SK-N-SH (cell line): ENCODE data around the gene GFY. TPM values are rescaled to one million over a fixed set of nuclear protein-coding genes. Genes with fewer than 3 reads are reported as not detected.

Experiments
- CTCF ChIA-PET: fragments of 300-600, 350-600 bp; formaldehyde crosslinking; extraction: SDS; loops from one replicate; lab custom pipeline; 2021; lab: Yijun Ruan, JAX
- POLR2A ChIA-PET: fragments of 350-600 bp; sonication (Branson Sonifier 250); formaldehyde crosslinking; extraction: SDS; loops from one replicate; lab custom pipeline; 2020; ENCODE audit warnings: antibody characterized with exemption, inconsistent platforms; lab: Yijun Ruan, JAX
- DNase-seq: peaks from one replicate; pipeline ENCODE4 v3.0.0; 2012
- H2AFZ ChIP-seq: fragments of 200-600 bp; sonication (generic); 2 replicates; pipeline ENCODE4 v1.8.1; 2016; ENCODE audit warnings: antibody characterized with exemption, mild to moderate bottlenecking, low read depth
- H3F3A ChIP-seq: fragments of 200-600 bp; sonication (generic); replicated peaks from 2 replicates; pipeline ENCODE3; 2016; ENCODE audit warnings: antibody characterized with exemption, mild to moderate bottlenecking; ENCODE audit not compliant: insufficient read depth
- H3K27ac ChIP-seq, 2 experiments: fragments of 200-500 bp in 1 of 2; fragments of 200-600 bp in 1 of 2; sonication (Bioruptor generic) in 1 of 2; sonication (generic), shearing (Covaris generic) in 1 of 2; 2 replicates each; pipeline versions ENCODE4 v1.5.1 to v1.6.1; 2014 to 2016; ENCODE audit warnings: low read depth in 2 of 2, inconsistent platforms in 1 of 2, low read length in 1 of 2, mild to moderate bottlenecking in 1 of 2, mixed read lengths in 1 of 2
- H3K27me3 ChIP-seq: fragments of 200-600 bp; sonication (generic), shearing (Covaris generic); 2 replicates; pipeline ENCODE4 v1.6.1; 2016; ENCODE audit warnings: mixed run types; ENCODE audit not compliant: insufficient read depth
- H3K36me3 ChIP-seq, 2 experiments: fragments of 200-500 bp in 1 of 2; fragments of 200-600 bp in 1 of 2; sonication (Bioruptor generic) in 1 of 2; sonication (generic) in 1 of 2; replicated peaks in 1 of 2; 2 replicates each; pipeline versions ENCODE3 to v1.5.1; 2014 to 2016; ENCODE audit warnings: low read length in 1 of 2, mild to moderate bottlenecking in 1 of 2; ENCODE audit not compliant: insufficient read depth in 2 of 2, control insufficient read depth in 1 of 2
- H3K4me1 ChIP-seq, 2 experiments: fragments of 200-500 bp in 1 of 2; fragments of 200-600 bp in 1 of 2; sonication (Bioruptor generic) in 1 of 2; sonication (generic), shearing (Covaris generic) in 1 of 2; 2 replicates each; pipeline versions ENCODE4 v1.5.1 to v1.6.1; 2014 to 2016; ENCODE audit warnings: low read depth in 1 of 2, low read length in 1 of 2, mixed run types in 1 of 2; ENCODE audit not compliant: insufficient read depth in 2 of 2, control insufficient read depth in 1 of 2
- H3K4me2 ChIP-seq: fragments of 200-600 bp; sonication (generic), shearing (Covaris generic); 2 replicates; pipeline ENCODE4 v1.6.1; 2017; ENCODE audit warnings: mixed run types
- H3K4me3 ChIP-seq, 2 experiments: fragments of 200-500 bp in 1 of 2; fragments of 200-600 bp in 1 of 2; sonication (Bioruptor generic) in 1 of 2; sonication (generic), shearing (Covaris generic) in 1 of 2; 2 replicates each; pipeline versions ENCODE4 v1.5.1 to v1.8.1; 2014 to 2016; ENCODE audit warnings: low read depth in 2 of 2, inconsistent platforms in 1 of 2, low read length in 1 of 2, mild to moderate bottlenecking in 1 of 2, mixed read lengths in 1 of 2, moderate library complexity in 1 of 2
- H3K79me2 ChIP-seq: fragments of 200-600 bp; sonication (generic); 2 replicates; pipeline ENCODE4 v1.8.1; 2017; ENCODE audit warnings: mild to moderate bottlenecking; ENCODE audit not compliant: insufficient read depth
- H3K9ac ChIP-seq: fragments of 200-600 bp; sonication (generic); 2 replicates; pipeline ENCODE4 v1.6.1; 2017; ENCODE audit warnings: mixed run types
- H3K9me2 ChIP-seq: fragments of 200-600 bp; sonication (generic); 2 replicates; pipeline ENCODE4 v1.6.1; 2017; ENCODE audit warnings: mixed run types
- H3K9me3 ChIP-seq: fragments of 200-600 bp; sonication (generic); 2 replicates; pipeline ENCODE4 v1.6.1; 2017; ENCODE audit warnings: mixed run types, mild to moderate bottlenecking, moderate library complexity
- H4K20me1 ChIP-seq: fragments of 200-600 bp; sonication (generic); 2 replicates; pipeline ENCODE4 v1.6.1; 2017; ENCODE audit warnings: mild to moderate bottlenecking, mixed run types; ENCODE audit not compliant: insufficient read depth
- EZH2phosphoT487 ChIP-seq: fragments of 200-600 bp; sonication (generic); IDR thresholded peaks from 2 replicates; pipeline ENCODE4 v1.6.1; 2017; ENCODE audit warnings: low read depth, mixed run types, mild to moderate bottlenecking, antibody characterized with exemption, moderate library complexity, borderline replicate concordance
- FOSL2 ChIP-seq: IDR thresholded peaks from 2 replicates; pipeline ENCODE4 v1.4.0; 2012; ENCODE audit warnings: low read depth, mild to moderate bottlenecking, moderate library complexity, borderline replicate concordance
- FOXJ3 ChIP-seq: sonication (generic); formaldehyde crosslinking; IDR thresholded peaks from 2 replicates; pipeline ENCODE4 v1.5.1; 2020; ENCODE audit warnings: mild to moderate bottlenecking, missing genetic modification reagents
- FOXM1 ChIP-seq: IDR thresholded peaks from 2 replicates; pipeline ENCODE4 v1.4.0; 2012; ENCODE audit warnings: low read depth, mild to moderate bottlenecking
- IRF3 ChIP-seq: fragments of 150-350 bp; IDR thresholded peaks from 2 replicates; pipeline ENCODE4 v1.6.1; 2016; ENCODE audit warnings: mild to moderate bottlenecking, low read depth, low read length
- JUND ChIP-seq: IDR thresholded peaks from 2 replicates; pipeline ENCODE4 v1.4.0; 2012
- MEF2A ChIP-seq: IDR thresholded peaks from 2 replicates; pipeline ENCODE4 v1.4.0; 2012; ENCODE audit warnings: low read depth, borderline replicate concordance
- NFIC ChIP-seq: IDR thresholded peaks from 2 replicates; pipeline ENCODE4 v1.4.0; 2012; ENCODE audit warnings: borderline replicate concordance
- NRF1 ChIP-seq: IDR thresholded peaks from 2 replicates; pipeline ENCODE4 v1.6.1; 2012; ENCODE audit warnings: low read depth, mild to moderate bottlenecking, low read length
- RCOR1 ChIP-seq: fragments of 150-350 bp; IDR thresholded peaks from 2 replicates; pipeline ENCODE4 v1.6.1; 2017; ENCODE audit warnings: antibody characterized with exemption, low read length
- RFX5 ChIP-seq: IDR thresholded peaks from 2 replicates; pipeline ENCODE4 v1.6.1; 2012; ENCODE audit warnings: mild to moderate bottlenecking, improper control_type of control experiment, low read length
- SIN3A ChIP-seq: IDR thresholded peaks from 2 replicates; pipeline ENCODE4 v1.6.1; 2012; ENCODE audit warnings: low read depth, mild to moderate bottlenecking, low read length, moderate library complexity, borderline replicate concordance
- SMC3 ChIP-seq: IDR thresholded peaks from 2 replicates; pipeline ENCODE4 v1.6.1; 2012; ENCODE audit warnings: low read depth, low read length, improper control_type of control experiment
- TAF1 ChIP-seq: IDR thresholded peaks from 2 replicates; pipeline ENCODE4 v1.6.1; 2012; ENCODE audit warnings: low read depth, mild to moderate bottlenecking, low read length, moderate library complexity, borderline replicate concordance
- TEAD4 ChIP-seq: IDR thresholded peaks from 2 replicates; pipeline ENCODE4 v1.4.0; 2012; ENCODE audit warnings: mild to moderate bottlenecking, borderline replicate concordance; ENCODE audit not compliant: insufficient read depth
- YY1 ChIP-seq: IDR thresholded peaks from 2 replicates; pipeline ENCODE4 v1.4.0; 2012; ENCODE audit warnings: low read depth, mild to moderate bottlenecking
- WGBS: methylation state at CpG from one replicate; pipeline ENCODE4 v1.1.6; 2017; ENCODE audit warnings: low lambda C conversion rate; 5-methylcytosine and 5-hydroxymethylcytosine counted together
- polyA plus RNA-seq, 3 experiments: library from polyadenylated mRNA; depleted of rRNA; stranded (reverse); fragments of >200 nt; gene quantifications; 2 replicates each; pipeline ENCODE4 v1.2.3, GENCODE V29; 2012
- TF ChIP-seq, protein P1 (sequence below): fragments of 150-350 bp; IDR thresholded peaks from 2 replicates; pipeline ENCODE4 v1.6.1; 2017; ENCODE audit warnings: antibody characterized with exemption, low read length, low read depth, borderline replicate concordance
- TF ChIP-seq, protein P2 (sequence below): fragments of 200-600 bp; sonication (generic); IDR thresholded peaks from 2 replicates; pipeline ENCODE4 v1.6.1; 2017; ENCODE audit warnings: antibody characterized with exemption, mild to moderate bottlenecking, moderate library complexity

GFY gene
- polyA plus RNA-seq, 1 of the 3 experiments (the other 2 are of a cell fraction), result not detected

DNA sequence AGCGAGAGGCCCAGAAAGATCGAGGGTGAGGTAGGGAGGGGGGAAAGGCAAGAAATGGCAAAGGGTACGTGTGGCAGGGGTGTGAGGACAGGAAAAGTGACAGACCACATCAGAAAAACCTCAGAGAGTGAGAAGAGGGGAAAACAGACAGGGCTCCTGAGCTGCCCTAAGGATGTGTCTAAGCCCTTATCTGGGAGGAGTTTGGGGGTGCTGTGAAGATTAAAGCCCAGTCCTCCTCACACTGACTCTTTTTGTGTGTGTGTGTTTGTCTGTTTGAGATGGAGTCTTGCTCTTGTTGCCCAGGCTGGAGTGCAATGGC lies 1.2 kb upstream of the GFY start:
- Histone ChIP-seq H3K9ac (no peak overlapping the region), H3K4me2 (peak overlapping the region; percentile 57; the same call in 1 of the 2 replicates), H2AFZ (no peak overlapping the region), H3K27ac (no peak overlapping the region), H3K27me3 (peaks cover 99% of the 10 kb centered on the region), H3K4me1 (peaks cover 0 to 8% of the 10 kb centered on the region in 2 experiments; a peak in 2 of 4 replicates), H3K36me3 (no peaks in the 10 kb centered on the region), H3K9me2 (no peaks in the 10 kb centered on the region), H3K9me3 (no peaks in the 10 kb centered on the region), H3K79me2 (no peaks in the 10 kb centered on the region), H3F3A (peaks cover 11% of the 10 kb centered on the region), H4K20me1 (no peaks in the 10 kb centered on the region), H3K4me3 (no peak overlapping the region)
- no peak for DNase-seq
- 19% methylated on average over 3 of the region's 3 CpGs for WGBS
- POLR2A ChIA-PET, result no interaction called here
- CTCF ChIA-PET, result interaction anchor here (1.0 to 2.2 kb wide), 2 partner anchors 12 to 33 kb away, joined by 3 to 8 read pairs; no protein-coding TSS in a partner anchor
- TF ChIP-seq IRF3 (no peak), SMC3 (no peak), NRF1 (no peak), YY1 (no peak), JUND (no peak), FOSL2 (no peak), FOXM1 (no peak), FOXJ3 (CRISPR knock-in tag) (no peak)

GRCh38 chr19:49425922-49426592 lies 869 bp downstream of the GFY start:
- Histone ChIP-seq H3K27me3 (peaks cover 99% of the 10 kb centered on the region), H3K4me2 (no peak overlapping the region), H2AFZ (no peak overlapping the region), H3K4me3 (no peak overlapping the region), H3K79me2 (no peaks in the 10 kb centered on the region), H3K27ac (no peak overlapping the region), H4K20me1 (no peaks in the 10 kb centered on the region), H3K9me2 (no peaks in the 10 kb centered on the region), H3K4me1 (peaks cover 0 to 7% of the 10 kb centered on the region in 2 experiments; a peak in 2 of 4 replicates), H3F3A (peaks cover 20% of the 10 kb centered on the region), H3K9ac (no peak overlapping the region), H3K9me3 (no peaks in the 10 kb centered on the region), H3K36me3 (no peaks in the 10 kb centered on the region)
- ChIA-PET POLR2A (no interaction called here), CTCF (interaction anchor here (0.5 to 6.2 kb wide), 2 partner anchors 35 to 144 kb away, joined by 3 to 51 read pairs; no protein-coding TSS in a partner anchor)
- TF ChIP-seq FOXM1 (no peak), EZH2phosphoT487 (0 out of 2 replicates have a peak, but pooled peaks have one; percentile 23)
- WGBS, result 8% methylated on average over 30 of the region's 30 CpGs
- no peak for DNase-seq

- H2AFZ ChIP-seq, result no peak overlapping the region
- CTCF ChIA-PET, result interaction anchor here (1.9 to 6.2 kb wide), 2 partner anchors 9 to 37 kb away, joined by 6 to 51 read pairs; no protein-coding TSS in a partner anchor
- WGBS, result 15% methylated on average over 2 of the region's 12 CpGs
- TF ChIP-seq, protein P1, sequence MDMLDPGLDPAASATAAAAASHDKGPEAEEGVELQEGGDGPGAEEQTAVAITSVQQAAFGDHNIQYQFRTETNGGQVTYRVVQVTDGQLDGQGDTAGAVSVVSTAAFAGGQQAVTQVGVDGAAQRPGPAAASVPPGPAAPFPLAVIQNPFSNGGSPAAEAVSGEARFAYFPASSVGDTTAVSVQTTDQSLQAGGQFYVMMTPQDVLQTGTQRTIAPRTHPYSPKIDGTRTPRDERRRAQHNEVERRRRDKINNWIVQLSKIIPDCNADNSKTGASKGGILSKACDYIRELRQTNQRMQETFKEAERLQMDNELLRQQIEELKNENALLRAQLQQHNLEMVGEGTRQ, result no peak
- no peak for TF ChIP-seq FOXM1
- TF ChIP-seq NFIC, result no peak
- TF ChIP-seq SIN3A, result no peak
- no peak for TF ChIP-seq RFX5
- TF ChIP-seq RCOR1, result no peak
- TF ChIP-seq YY1, result no peak
- TF ChIP-seq FOSL2, result no peak
- TF ChIP-seq, protein P2, sequence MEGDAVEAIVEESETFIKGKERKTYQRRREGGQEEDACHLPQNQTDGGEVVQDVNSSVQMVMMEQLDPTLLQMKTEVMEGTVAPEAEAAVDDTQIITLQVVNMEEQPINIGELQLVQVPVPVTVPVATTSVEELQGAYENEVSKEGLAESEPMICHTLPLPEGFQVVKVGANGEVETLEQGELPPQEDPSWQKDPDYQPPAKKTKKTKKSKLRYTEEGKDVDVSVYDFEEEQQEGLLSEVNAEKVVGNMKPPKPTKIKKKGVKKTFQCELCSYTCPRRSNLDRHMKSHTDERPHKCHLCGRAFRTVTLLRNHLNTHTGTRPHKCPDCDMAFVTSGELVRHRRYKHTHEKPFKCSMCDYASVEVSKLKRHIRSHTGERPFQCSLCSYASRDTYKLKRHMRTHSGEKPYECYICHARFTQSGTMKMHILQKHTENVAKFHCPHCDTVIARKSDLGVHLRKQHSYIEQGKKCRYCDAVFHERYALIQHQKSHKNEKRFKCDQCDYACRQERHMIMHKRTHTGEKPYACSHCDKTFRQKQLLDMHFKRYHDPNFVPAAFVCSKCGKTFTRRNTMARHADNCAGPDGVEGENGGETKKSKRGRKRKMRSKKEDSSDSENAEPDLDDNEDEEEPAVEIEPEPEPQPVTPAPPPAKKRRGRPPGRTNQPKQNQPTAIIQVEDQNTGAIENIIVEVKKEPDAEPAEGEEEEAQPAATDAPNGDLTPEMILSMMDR, result no peak
- TF ChIP-seq TAF1, result no peak
- TF ChIP-seq FOXJ3 (CRISPR knock-in tag), result no peak
- no peak for TF ChIP-seq MEF2A
- TF ChIP-seq TEAD4, result no peak
Measured at GRCh38 chr19:49427339-49427738, 2.2 kb downstream of the GFY start.

More at GRCh38 chr19:49427339-49427738, 2.2 kb downstream of the GFY start:
- Histone ChIP-seq H3K79me2 (no peaks in the 10 kb centered on the region), H3K9me2 (no peaks in the 10 kb centered on the region), H3K27me3 (peaks cover 99% of the 10 kb centered on the region), H3K4me2 (no peak overlapping the region), H3K4me3 (no peak overlapping the region), H3K27ac (no peak overlapping the region), H3K36me3 (no peaks in the 10 kb centered on the region), H3F3A (peaks cover 13% of the 10 kb centered on the region), H3K4me1 (peaks cover 0 to 4% of the 10 kb centered on the region in 2 experiments; a peak in 1 of 4 replicates), H3K9ac (no peak overlapping the region), H3K9me3 (no peaks in the 10 kb centered on the region), H4K20me1 (no peaks in the 10 kb centered on the region)
- DNase-seq, result no peak
- POLR2A ChIA-PET, result no interaction called here
